ENCODE results near the gene FAM110D. TPM values are rescaled to one million over a fixed set of nuclear protein-coding genes. Genes with fewer than 3 reads are reported as not detected.

Gene FAM110D
- total RNA-seq, 1 experiment from 2014 or later, result not detected

GRCh38 chr1:26132834-26133167, 26.1 kb upstream of the FAM110D start:
- no TSS peak for BruUV-seq (replicated peaks)
- no peak for DNase-seq
- no peak overlapping the region for H3K27ac Mint-ChIP-seq (ENCODE audit: unreplicated experiment)
- CTCF ChIA-PET, result no interaction called here
- intact Hi-C loops (cut with micrococcal nuclease; ENCODE audit: unreplicated experiment), result no loop called here
- no peaks in the 10 kb centered on the region for H3K9me3 Mint-ChIP-seq (ENCODE audit: low read depth, unreplicated experiment)
- peaks cover 14% of the 10 kb centered on the region for H3K4me1 Mint-ChIP-seq (ENCODE audit: low read depth, unreplicated experiment)
- no peaks in the 10 kb centered on the region for H3K36me3 Mint-ChIP-seq (ENCODE audit: insufficient read depth, unreplicated experiment)
- no peak for TF ChIP-seq CTCF (IDR thresholded peaks at IDR 0.05; ENCODE audit: unreplicated experiment)
- no peak overlapping the region for H3K4me3 Mint-ChIP-seq (ENCODE audit: low read depth, unreplicated experiment)
- no peaks in the 10 kb centered on the region for H3K27me3 Mint-ChIP-seq (ENCODE audit: unreplicated experiment)

DNA sequence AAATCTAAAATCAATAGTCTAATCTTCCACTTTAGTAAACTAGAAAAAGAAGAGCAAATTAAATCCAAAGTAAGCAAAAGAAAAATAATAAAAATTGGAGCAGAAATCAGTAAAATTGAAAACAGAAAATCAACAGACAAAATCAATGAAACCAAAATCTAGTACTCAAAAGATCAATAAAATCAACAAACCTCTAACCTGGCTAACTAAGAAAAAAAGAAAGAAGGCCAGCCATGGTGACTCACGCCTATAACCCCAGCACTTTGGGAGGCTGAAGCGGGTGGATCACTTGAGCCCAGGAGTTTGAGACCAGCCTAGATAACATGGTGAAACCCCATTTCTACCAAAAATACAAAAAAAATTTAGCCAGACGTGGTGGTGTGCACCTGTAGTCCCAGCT, 24.4 kb upstream of the FAM110D start:
- Mint-ChIP-seq H3K9me3 (ENCODE audit: low read depth, unreplicated experiment) (no peaks in the 10 kb centered on the region), H3K36me3 (ENCODE audit: insufficient read depth, unreplicated experiment) (no peaks in the 10 kb centered on the region), H3K27ac (ENCODE audit: unreplicated experiment) (no peak overlapping the region), H3K27me3 (ENCODE audit: unreplicated experiment) (no peaks in the 10 kb centered on the region), H3K4me3 (ENCODE audit: low read depth, unreplicated experiment) (no peak overlapping the region), H3K4me1 (ENCODE audit: low read depth, unreplicated experiment) (no peaks in the 10 kb centered on the region)
- no TSS peak for BruUV-seq (replicated peaks)
- no peak for DNase-seq
- no peak for TF ChIP-seq CTCF (IDR thresholded peaks at IDR 0.05; ENCODE audit: unreplicated experiment)
- CTCF ChIA-PET, result no interaction called here
- intact Hi-C loops (cut with micrococcal nuclease; ENCODE audit: unreplicated experiment), result no loop called here

GRCh38 chr1:26138974-26139558, 19.8 kb upstream of the FAM110D start:
- no peak for DNase-seq
- Mint-ChIP-seq H3K4me1 (ENCODE audit: low read depth, unreplicated experiment) (no peaks in the 10 kb centered on the region), H3K36me3 (ENCODE audit: insufficient read depth, unreplicated experiment) (no peaks in the 10 kb centered on the region), H3K27me3 (ENCODE audit: unreplicated experiment) (no peaks in the 10 kb centered on the region), H3K9me3 (ENCODE audit: low read depth, unreplicated experiment) (no peaks in the 10 kb centered on the region), H3K4me3 (ENCODE audit: low read depth, unreplicated experiment) (no peak overlapping the region), H3K27ac (ENCODE audit: unreplicated experiment) (no peak overlapping the region)
- CTCF ChIA-PET, result interaction anchor here (0.7 to 1.7 kb wide), 3 partner anchors 12 to 219 kb away, joined by 3 to 5 read pairs (median 4); no protein-coding TSS in a partner anchor
- no TSS peak for BruUV-seq (replicated peaks)
- TF ChIP-seq CTCF (IDR thresholded peaks at IDR 0.05; ENCODE audit: unreplicated experiment), result no peak
- intact Hi-C loops (cut with micrococcal nuclease; ENCODE audit: unreplicated experiment), result no loop called here

GRCh38 chr1:26142159-26142558, 16.7 kb upstream of the FAM110D start:
- H3K9me3 Mint-ChIP-seq (ENCODE audit: low read depth, unreplicated experiment), result no peaks in the 10 kb centered on the region
- DNase-seq, result no peak
- BruUV-seq (replicated peaks), result no TSS peak
- no peak overlapping the region for H3K4me3 Mint-ChIP-seq (ENCODE audit: low read depth, unreplicated experiment)
- no peaks in the 10 kb centered on the region for H3K27me3 Mint-ChIP-seq (ENCODE audit: unreplicated experiment)
- intact Hi-C loops (cut with micrococcal nuclease; ENCODE audit: unreplicated experiment), result no loop called here
- H3K36me3 Mint-ChIP-seq (ENCODE audit: insufficient read depth, unreplicated experiment), result peaks cover 4% of the 10 kb centered on the region
- no peak for TF ChIP-seq CTCF (IDR thresholded peaks at IDR 0.05; ENCODE audit: unreplicated experiment)
- no peaks in the 10 kb centered on the region for H3K4me1 Mint-ChIP-seq (ENCODE audit: low read depth, unreplicated experiment)
- H3K27ac Mint-ChIP-seq (ENCODE audit: unreplicated experiment), result no peak overlapping the region
- CTCF ChIA-PET, result interaction anchor here (0.6 to 1.3 kb wide), 2 partner anchors 16 to 179 kb away, joined by 3 read pairs; no protein-coding TSS in a partner anchor
